Psoas muscle (tissue), 8 donors: ENCODE measurements around the gene FAM236D. TPM values are rescaled to one million over a fixed set of nuclear protein-coding genes. Genes with fewer than 3 reads are reported as not detected.
"Not testable (repeated sequence)": the region's sequence is repeated elsewhere in the genome, so short reads cannot be mapped to it uniquely, and the experiment has no call there.

Source experiments
- ATAC-seq, 4 donors: fragments of 200-7000 bp; cut with Tn5 transposase; one replicate each; pipeline ENCODE4 v1.9.1; 2020; ENCODE audit warnings: moderate library complexity in 3 of 4, mild to moderate bottlenecking in 2 of 4
- DNase-seq, 2 donors: peaks; one replicate each; pipeline ENCODE4 v3.0.0-alpha.2; 2020
- H3K27ac ChIP-seq: fragments of 200-600 bp; one replicate; pipeline ENCODE4 v1.8.0; 2022
- H3K27me3 ChIP-seq, 3 donors: fragments of 200-600 bp in 1 of 3; one replicate each; pipeline versions ENCODE4 v1.6.1 to v1.8.0; 2013 to 2022; ENCODE audit warnings: low read length in 2 of 3, mild to moderate bottlenecking in 2 of 3, moderate library complexity in 1 of 3; ENCODE audit not compliant: insufficient read depth in 3 of 3
- H3K36me3 ChIP-seq, 2 donors: fragments of 200-600 bp in 1 of 2; one replicate each; pipeline versions ENCODE4 v1.6.1 to v1.8.0; 2013 to 2022; ENCODE audit warnings: low read depth in 1 of 2, mild to moderate bottlenecking in 1 of 2, moderate library complexity in 1 of 2; ENCODE audit not compliant: insufficient read depth in 1 of 2
- H3K4me1 ChIP-seq: fragments of 200-600 bp; one replicate; pipeline ENCODE4 v1.8.0; 2022
- H3K4me3 ChIP-seq: fragments of 200-600 bp; one replicate; pipeline ENCODE4 v1.8.0; 2022; ENCODE audit warnings: mild to moderate bottlenecking
- H3K9me3 ChIP-seq: fragments of 200-600 bp; one replicate; pipeline ENCODE4 v1.8.0; 2022
- WGBS, 3 donors: extraction: QIAGEN DNeasy Blood & Tissue Kit; methylation state at CpG; one replicate each; pipeline versions ENCODE4 v1.1.6 to v1.1.7; 2013; 5-methylcytosine and 5-hydroxymethylcytosine counted together
- intact Hi-C, 2 donors: fragments of 100-400 bp; cut with DNase I; formaldehyde crosslinking; loops; one replicate each; pipeline versions ENCODE4 v1.11.0 to v1.14.2; 2022
- long read RNA-seq, 2 donors: library from polyadenylated mRNA; unstranded; transcript quantifications; one replicate each; pipeline ENCODE4 v2.0.0, GENCODE V29; 2021
- polyA plus RNA-seq, 3 donors: library from polyadenylated mRNA; stranded (reverse); fragments of 200-250 nt; gene quantifications; one replicate each; pipeline ENCODE4 v1.2.3, GENCODE V29; 2013
- total RNA-seq, 4 donors: library from RNA; stranded (reverse); fragmentation: NEBNext Ultra II Directional in 2 of 4; extraction: Animal tissue kit (Norgen Biotek cat#: 25700) in 2 of 4; gene quantifications; one replicate each; pipeline versions ENCODE4 v1.2.1 to v1.2.4, GENCODE V29; 2021 to 2023
- donor health status: healthy with polysubstance abuse.
- donor health status: DM: no; HTN: no; CAD: no; lungs with moderate emphysema.
- donor health status: Bipolar disorder and iron deficiency.
- donor health status: healthy.
- donor health status: DM: yes; HTN: yes; CAD: no.
- donor health status: DM: no; HTN: no; CAD: no.
- donor health status: DM: no; HTN: no; CAD: no.
- donor health status: DM: yes; HTN: yes; CAD: no.

Gene FAM236D
- total RNA-seq (not detected), polyA plus RNA-seq (not detected)
- long read RNA-seq, donor 1, result 0 reads
- long read RNA-seq, donor 2, result 0 reads

- H3K4me1 ChIP-seq, H3K4me3 ChIP-seq, H3K27ac ChIP-seq, ATAC-seq, intact Hi-C loops, H3K36me3 ChIP-seq, H3K27me3 ChIP-seq, DNase-seq, H3K9me3 ChIP-seq: not testable (repeated sequence)
- no CpG with 5 or more reads among the region's 13 CpGs for WGBS, 3 donors
These were observed at the start of gene FAM236D for GRCh38 chrX:72808110-72808509. Gene FAM236D, minus strand, starts transcription at chrX:72808210. Its CDS starts 100 bp downstream, at chrX:72808110.

- no CpG with 5 or more reads among the region's 2 CpGs for WGBS, 3 donors
- H3K27me3 ChIP-seq, ATAC-seq, intact Hi-C loops, H3K27ac ChIP-seq, H3K9me3 ChIP-seq, H3K4me1 ChIP-seq, H3K4me3 ChIP-seq, H3K36me3 ChIP-seq, DNase-seq: not testable (repeated sequence)
These were observed 29.5 kb upstream of the FAM236D start for GRCh38 chrX:72837532-72837931.

GRCh38 chrX:72830701-72831100 lies 22.7 kb upstream of the FAM236D start:
- no CpG with 5 or more reads among the region's 13 CpGs for WGBS, 3 donors

GRCh38 chrX:72790390-72790789 lies 17.6 kb downstream of the FAM236D start:
- H3K4me1 ChIP-seq, H3K27me3 ChIP-seq, ATAC-seq, H3K9me3 ChIP-seq, H3K27ac ChIP-seq, H3K4me3 ChIP-seq, DNase-seq, H3K36me3 ChIP-seq, intact Hi-C loops: not testable (repeated sequence)
- 95 to 100% (median 100%) methylated on average over 1 of the region's 3 CpGs for WGBS, 3 donors

More at GRCh38 chrX:72830701-72831100, 22.7 kb upstream of the FAM236D start:
- H3K4me3 ChIP-seq, ATAC-seq, intact Hi-C loops, H3K9me3 ChIP-seq, H3K27ac ChIP-seq, DNase-seq, H3K4me1 ChIP-seq, H3K36me3 ChIP-seq, H3K27me3 ChIP-seq: not testable (repeated sequence)

GRCh38 chrX:72788142-72788541 lies 19.9 kb downstream of the FAM236D start:
- H3K9me3 ChIP-seq, H3K36me3 ChIP-seq, H3K27ac ChIP-seq, ATAC-seq, H3K4me1 ChIP-seq, H3K4me3 ChIP-seq, intact Hi-C loops, H3K27me3 ChIP-seq, DNase-seq: not testable (repeated sequence)
- WGBS, 3 donors, result no CpG with 5 or more reads among the region's 1 CpG

- DNase-seq, H3K9me3 ChIP-seq, H3K36me3 ChIP-seq, H3K4me1 ChIP-seq, H3K4me3 ChIP-seq, ATAC-seq, intact Hi-C loops, H3K27me3 ChIP-seq, H3K27ac ChIP-seq: not testable (repeated sequence)
- WGBS, 3 donors, result no CpG with 5 or more reads among the region's 6 CpGs
These were observed 24.0 kb downstream of the FAM236D start for GRCh38 chrX:72783964-72784363.

GRCh38 chrX:72783365-72783936 lies 24.6 kb downstream of the FAM236D start:
- ATAC-seq, result not testable (repeated sequence)

GRCh38 chrX:72782560-72782959 lies 25.4 kb downstream of the FAM236D start, which contains the start of gene FAM236B:
Gene FAM236B, minus strand, starts transcription at chrX:72782660. Its CDS starts 100 bp downstream, at chrX:72782560.
- H3K27me3 ChIP-seq, ATAC-seq, DNase-seq, intact Hi-C loops, H3K4me3 ChIP-seq, H3K27ac ChIP-seq, H3K9me3 ChIP-seq, H3K36me3 ChIP-seq, H3K4me1 ChIP-seq: not testable (repeated sequence)
- no CpG with 5 or more reads among the region's 15 CpGs for WGBS, 3 donors

More at GRCh38 chrX:72783365-72783936, 24.6 kb downstream of the FAM236D start:
- DNase-seq, intact Hi-C loops, H3K36me3 ChIP-seq, H3K4me1 ChIP-seq, H3K4me3 ChIP-seq, H3K27ac ChIP-seq, H3K9me3 ChIP-seq, H3K27me3 ChIP-seq: not testable (repeated sequence)
- no CpG with 5 or more reads among the region's 8 CpGs for WGBS, 3 donors

GRCh38 chrX:72778146-72778545 lies 29.9 kb downstream of the FAM236D start:
- H3K9me3 ChIP-seq, H3K4me3 ChIP-seq, intact Hi-C loops, H3K27me3 ChIP-seq, H3K36me3 ChIP-seq, H3K27ac ChIP-seq, DNase-seq, H3K4me1 ChIP-seq: not testable (repeated sequence)
- WGBS, 3 donors, result no CpG with 5 or more reads among the region's 6 CpGs
- peak in 2 of 4 donors; percentile 26 to 38 for ATAC-seq

- WGBS, 3 donors, result no CpG with 5 or more reads among the region's 15 CpGs
- peak in 1 of 4 donors; percentile 41 for ATAC-seq
- intact Hi-C loops, DNase-seq, H3K9me3 ChIP-seq, H3K27ac ChIP-seq, H3K4me3 ChIP-seq, H3K36me3 ChIP-seq, H3K27me3 ChIP-seq, H3K4me1 ChIP-seq: not testable (repeated sequence)
These were observed 30.6 kb downstream of the FAM236D start for GRCh38 chrX:72777467-72777790.

GRCh38 chrX:72776653-72777466 lies 31.1 kb downstream of the FAM236D start, which contains the start of gene DMRTC1B:
Gene DMRTC1B, plus strand, starts transcription at chrX:72776890. Its CDS starts 68,246 bp downstream, at chrX:72845136.
- DNase-seq, H3K36me3 ChIP-seq, H3K27ac ChIP-seq, H3K4me3 ChIP-seq, intact Hi-C loops, H3K27me3 ChIP-seq, H3K4me1 ChIP-seq, H3K9me3 ChIP-seq: not testable (repeated sequence)
- WGBS, 3 donors, result no CpG with 5 or more reads among the region's 44 CpGs
- ATAC-seq, result peak in 1 of 4 donors; percentile 60
